NB4 (cell line): ENCODE measurements around the gene TEAD1.
A peak's percentile ranks its signal among the peaks of the same experiment; 100 is the strongest.

Experiments used
- DNase-seq: peaks from one replicate; pipeline ENCODE4 v3.0.0; 2010; ENCODE audit warnings: low read depth
- H3K4me3 ChIP-seq: one replicate; pipeline ENCODE4 v1.5.1; 2011; ENCODE audit warnings: mild to moderate bottlenecking, low read depth, low read length, moderate library complexity
- MAX ChIP-seq: IDR thresholded peaks from 2 replicates; pipeline ENCODE4 v1.6.1; 2011; ENCODE audit warnings: low read depth, low read length
- MYC ChIP-seq: IDR thresholded peaks from 2 replicates; pipeline ENCODE4 v1.6.1; 2011; ENCODE audit warnings: low read depth, low read length
- POLR2A ChIP-seq: IDR thresholded peaks from 2 replicates; pipeline ENCODE4 v1.6.1; 2011; ENCODE audit warnings: mild to moderate bottlenecking; ENCODE audit not compliant: insufficient read length; ENCODE audit errors: extremely low read depth
- TF ChIP-seq, protein P1 (sequence below): IDR thresholded peaks from one replicate; pipeline ENCODE4 v1.5.1; 2012; ENCODE audit warnings: low read depth, low read length

The TEAD1 gene

GRCh38 chr11:12673924-12674570 lies at the start of gene TEAD1:
Gene TEAD1, plus strand, starts transcription at chr11:12674421.
- peak; percentile 3 for DNase-seq
- TF ChIP-seq POLR2A (no peak), MYC (no peak), MAX (no peak)
- TF ChIP-seq, protein P1, sequence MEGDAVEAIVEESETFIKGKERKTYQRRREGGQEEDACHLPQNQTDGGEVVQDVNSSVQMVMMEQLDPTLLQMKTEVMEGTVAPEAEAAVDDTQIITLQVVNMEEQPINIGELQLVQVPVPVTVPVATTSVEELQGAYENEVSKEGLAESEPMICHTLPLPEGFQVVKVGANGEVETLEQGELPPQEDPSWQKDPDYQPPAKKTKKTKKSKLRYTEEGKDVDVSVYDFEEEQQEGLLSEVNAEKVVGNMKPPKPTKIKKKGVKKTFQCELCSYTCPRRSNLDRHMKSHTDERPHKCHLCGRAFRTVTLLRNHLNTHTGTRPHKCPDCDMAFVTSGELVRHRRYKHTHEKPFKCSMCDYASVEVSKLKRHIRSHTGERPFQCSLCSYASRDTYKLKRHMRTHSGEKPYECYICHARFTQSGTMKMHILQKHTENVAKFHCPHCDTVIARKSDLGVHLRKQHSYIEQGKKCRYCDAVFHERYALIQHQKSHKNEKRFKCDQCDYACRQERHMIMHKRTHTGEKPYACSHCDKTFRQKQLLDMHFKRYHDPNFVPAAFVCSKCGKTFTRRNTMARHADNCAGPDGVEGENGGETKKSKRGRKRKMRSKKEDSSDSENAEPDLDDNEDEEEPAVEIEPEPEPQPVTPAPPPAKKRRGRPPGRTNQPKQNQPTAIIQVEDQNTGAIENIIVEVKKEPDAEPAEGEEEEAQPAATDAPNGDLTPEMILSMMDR, result no peak
- no peak within 1 kb of the TSS for H3K4me3 ChIP-seq

DNA sequence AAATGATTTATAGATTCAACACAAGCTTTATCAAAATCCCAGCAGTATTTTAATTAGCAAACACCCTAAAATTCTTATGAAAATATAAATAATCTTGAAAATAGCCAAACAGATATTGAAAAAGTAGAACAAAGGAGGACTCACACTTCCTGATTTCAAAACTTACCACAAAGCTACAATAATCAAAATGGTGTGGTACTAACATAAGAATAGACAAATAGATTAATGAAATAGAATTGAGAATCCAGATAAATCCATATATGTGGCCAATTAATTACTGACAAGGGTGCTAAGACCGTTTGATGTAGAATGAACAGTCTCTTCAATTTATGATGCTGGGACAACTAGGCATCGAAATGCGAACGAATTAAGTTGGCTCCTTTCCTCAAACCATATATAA lies 49.6 kb upstream of the TEAD1 start:
- TF ChIP-seq, protein P1, result no peak
- TF ChIP-seq MYC (no peak), MAX (no peak), POLR2A (no peak)
- no peak for DNase-seq
- H3K4me3 ChIP-seq, result no peak overlapping the region

GRCh38 chr11:12625438-12626071 lies 48.7 kb upstream of the TEAD1 start:
- no peak overlapping the region for H3K4me3 ChIP-seq
- DNase-seq, result peak; percentile 9
- no peak for TF ChIP-seq MYC
- no peak for TF ChIP-seq MAX
- no peak for TF ChIP-seq POLR2A
- TF ChIP-seq, protein P1, result no peak

- no peak overlapping the region for H3K4me3 ChIP-seq
- no peak for DNase-seq
- TF ChIP-seq MYC, result no peak
- no peak for TF ChIP-seq MAX
- no peak for TF ChIP-seq POLR2A
- TF ChIP-seq, protein P1, result no peak
Measured at GRCh38 chr11:12626616-12627015, 47.6 kb upstream of the TEAD1 start.

DNA sequence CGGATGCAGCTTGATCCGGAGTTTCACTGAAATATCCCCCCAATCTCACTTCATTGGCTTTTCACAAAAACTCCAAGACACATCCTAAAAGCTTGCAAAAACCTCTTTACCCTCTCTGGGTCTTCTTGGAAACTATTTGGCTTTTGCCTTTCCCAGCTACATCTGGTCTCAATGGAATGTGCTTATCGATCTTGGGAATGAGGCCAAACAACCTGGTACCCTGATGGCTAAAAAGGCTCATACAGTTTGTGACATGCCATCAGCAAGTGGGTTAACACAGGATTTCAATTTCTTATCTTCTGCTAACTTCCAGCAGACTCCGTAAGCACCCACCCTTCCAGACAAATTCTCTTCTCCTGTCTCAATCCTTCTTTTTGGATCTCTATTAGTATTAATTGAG lies 45.9 kb upstream of the TEAD1 start:
- no peak for TF ChIP-seq POLR2A
- TF ChIP-seq, protein P1, result no peak
- TF ChIP-seq MYC, result no peak
- TF ChIP-seq MAX, result no peak
- H3K4me3 ChIP-seq, result no peak overlapping the region
- no peak for DNase-seq
